ENCODE measurements around the gene CACUL1.
A peak's percentile ranks its signal among the peaks of the same experiment; 100 is the strongest.

Gene CACUL1

GRCh38 chr10:118763202-118763988, 8.6 kb upstream of the CACUL1 start:
- DNase-seq (ENCODE audit: low read depth, low spot score), result no peak
- Histone ChIP-seq H3K36me3 (ENCODE audit: insufficient read depth, low read length) (no peaks in the 10 kb centered on the region), H3K27ac (no peak overlapping the region), H3K9ac (ENCODE audit: insufficient read length) (no peak overlapping the region), H3K9me3 (ENCODE audit: low read depth, low read length) (no peaks in the 10 kb centered on the region), H3K4me3 (no peak overlapping the region)
- no peak for TF ChIP-seq FOXP2 (optimal IDR thresholded peaks at IDR 0.05; ENCODE audit: control extremely low read depth, extremely low read length, insufficient read depth)
- TF ChIP-seq POLR2AphosphoS5 (IDR thresholded peaks at IDR 0.05; ENCODE audit: borderline replicate concordance, low read depth, low read length), result no peak
- no peak for TF ChIP-seq EZH2 (IDR thresholded peaks at IDR 0.05)

DNA sequence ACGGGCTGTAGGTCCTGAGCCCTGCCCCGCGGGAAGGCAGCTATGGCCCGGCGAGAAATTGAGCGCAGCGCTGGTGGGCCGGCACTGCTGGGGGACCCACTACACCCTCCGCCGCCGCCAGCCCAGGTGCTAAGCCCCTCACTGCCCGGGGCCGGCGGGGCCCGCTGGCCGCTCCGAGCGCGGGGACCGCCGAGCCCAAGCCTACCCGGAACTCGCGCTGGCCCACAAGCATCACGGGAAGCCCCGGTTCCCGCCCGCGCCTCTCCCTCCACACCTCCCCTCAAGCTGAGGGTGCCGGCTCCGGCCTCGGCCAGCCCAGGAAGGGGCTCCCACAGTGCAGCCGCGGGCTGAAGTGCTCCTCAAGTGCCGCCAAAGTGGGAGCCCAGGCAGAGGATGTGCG, 5.5 kb upstream of the CACUL1 start:
- no peak for TF ChIP-seq EZH2 (IDR thresholded peaks at IDR 0.05)
- no peak for TF ChIP-seq POLR2AphosphoS5 (IDR thresholded peaks at IDR 0.05; ENCODE audit: borderline replicate concordance, low read depth, low read length)
- no peak for TF ChIP-seq FOXP2 (optimal IDR thresholded peaks at IDR 0.05; ENCODE audit: control extremely low read depth, extremely low read length, insufficient read depth)
- H3K9ac ChIP-seq (ENCODE audit: insufficient read length), result no peak overlapping the region
- no peak overlapping the region for H3K27ac ChIP-seq
- H3K9me3 ChIP-seq (ENCODE audit: low read depth, low read length), result no peaks in the 10 kb centered on the region
- no peak overlapping the region for H3K4me3 ChIP-seq
- no peak for DNase-seq (ENCODE audit: low read depth, low spot score)
- H3K36me3 ChIP-seq (ENCODE audit: insufficient read depth, low read length), result no peaks in the 10 kb centered on the region

GRCh38 chr10:118758449-118758848, 3.7 kb upstream of the CACUL1 start:
- DNase-seq (ENCODE audit: low read depth, low spot score), result no peak
- no peak overlapping the region for H3K27ac ChIP-seq
- no peak overlapping the region for H3K4me3 ChIP-seq
- no peaks in the 10 kb centered on the region for H3K9me3 ChIP-seq (ENCODE audit: low read depth, low read length)
- H3K36me3 ChIP-seq (ENCODE audit: insufficient read depth, low read length), result no peaks in the 10 kb centered on the region
- no peak overlapping the region for H3K9ac ChIP-seq (ENCODE audit: insufficient read length)
- TF ChIP-seq FOXP2 (optimal IDR thresholded peaks at IDR 0.05; ENCODE audit: control extremely low read depth, extremely low read length, insufficient read depth) (no peak), POLR2AphosphoS5 (IDR thresholded peaks at IDR 0.05; ENCODE audit: borderline replicate concordance, low read depth, low read length) (no peak), EZH2 (IDR thresholded peaks at IDR 0.05) (no peak)

DNA sequence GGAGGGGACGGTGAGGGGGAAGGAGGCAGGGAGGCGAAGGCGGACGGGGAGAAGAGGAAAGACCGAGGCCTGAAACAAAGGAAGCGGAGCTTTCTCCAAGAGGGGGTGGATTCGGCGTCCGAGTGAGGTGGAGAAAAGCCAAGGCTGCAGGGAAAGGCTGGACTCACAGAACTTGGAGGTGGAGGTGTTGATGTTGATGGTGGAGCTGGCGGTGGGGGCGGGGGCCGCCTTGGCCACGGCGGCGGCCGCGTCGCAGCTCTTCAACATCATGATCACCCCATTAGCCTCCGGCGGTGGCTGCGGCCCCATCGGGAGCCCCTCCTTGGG, 578 bp downstream of the CACUL1 start:
- TF ChIP-seq EZH2 (IDR thresholded peaks at IDR 0.05) (no peak), POLR2AphosphoS5 (IDR thresholded peaks at IDR 0.05; ENCODE audit: borderline replicate concordance, low read depth, low read length) (no peak), FOXP2 (optimal IDR thresholded peaks at IDR 0.05; ENCODE audit: control extremely low read depth, extremely low read length, insufficient read depth) (no peak)
- Histone ChIP-seq H3K4me3 (peak overlapping the region; percentile 83), H3K9ac (ENCODE audit: insufficient read length) (peak overlapping the region; percentile 80), H3K36me3 (ENCODE audit: insufficient read depth, low read length) (no peaks in the 10 kb centered on the region), H3K9me3 (ENCODE audit: low read depth, low read length) (no peaks in the 10 kb centered on the region), H3K27ac (no peak overlapping the region)
- DNase-seq (ENCODE audit: low read depth, low spot score), result no peak

DNA sequence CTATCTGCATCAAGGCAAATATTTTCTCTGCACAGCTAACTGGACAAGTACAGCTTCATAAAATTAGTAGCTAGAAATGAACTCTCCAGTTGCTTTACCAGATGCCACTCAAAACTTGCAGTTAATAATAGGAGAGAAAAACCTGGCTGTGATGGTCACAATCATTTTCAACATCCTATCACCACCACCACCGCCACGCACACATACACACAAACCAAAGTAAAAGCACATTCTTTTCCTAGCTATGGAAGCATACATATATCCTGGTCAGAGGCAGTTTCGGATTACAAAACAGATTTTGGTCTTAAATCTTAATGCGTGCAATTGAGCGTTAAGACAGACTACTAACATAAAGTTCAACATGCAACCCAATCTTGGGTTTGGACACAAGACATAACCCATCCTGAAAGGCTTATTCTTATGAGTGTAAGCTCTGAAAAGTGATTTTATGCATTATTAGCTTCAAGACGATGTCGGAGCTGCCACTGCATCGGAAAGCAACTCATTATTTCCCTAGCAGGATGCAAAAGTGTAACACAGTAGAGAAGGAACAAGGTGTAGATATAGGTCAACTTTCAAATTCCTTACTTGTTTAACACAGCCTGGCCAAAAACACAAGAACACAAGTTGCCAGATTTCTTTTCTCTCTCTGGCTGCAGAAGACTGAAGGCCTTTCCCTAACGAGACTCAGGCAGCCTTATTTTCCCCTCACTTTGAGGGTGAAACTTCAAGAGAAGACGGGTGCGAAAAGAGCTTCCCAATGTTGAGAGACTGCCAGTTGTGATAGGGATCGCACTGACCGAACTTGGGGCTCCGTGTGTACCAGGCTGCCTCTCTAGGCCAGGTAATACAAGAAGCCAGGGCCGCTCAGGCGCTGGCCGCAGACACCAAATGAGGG, 1.2 kb downstream of the CACUL1 start:
- Histone ChIP-seq H3K27ac (no peak overlapping the region), H3K36me3 (ENCODE audit: insufficient read depth, low read length) (no peaks in the 10 kb centered on the region), H3K4me3 (peak overlapping the region; percentile 83), H3K9ac (ENCODE audit: insufficient read length) (peak overlapping the region; percentile 80), H3K9me3 (ENCODE audit: low read depth, low read length) (no peaks in the 10 kb centered on the region)
- TF ChIP-seq FOXP2 (optimal IDR thresholded peaks at IDR 0.05; ENCODE audit: control extremely low read depth, extremely low read length, insufficient read depth), result no peak
- DNase-seq (ENCODE audit: low read depth, low spot score), result no peak

- no peak for TF ChIP-seq POLR2AphosphoS5 (IDR thresholded peaks at IDR 0.05; ENCODE audit: borderline replicate concordance, low read depth, low read length)
- TF ChIP-seq EZH2 (IDR thresholded peaks at IDR 0.05), result no peak
- no peak for TF ChIP-seq FOXP2 (optimal IDR thresholded peaks at IDR 0.05; ENCODE audit: control extremely low read depth, extremely low read length, insufficient read depth)
- peak overlapping the region; percentile 83 for H3K4me3 ChIP-seq
- no peak overlapping the region for H3K9ac ChIP-seq (ENCODE audit: insufficient read length)
Observed at GRCh38 chr10:118752409-118752808, 2.4 kb downstream of the CACUL1 start.

DNA sequence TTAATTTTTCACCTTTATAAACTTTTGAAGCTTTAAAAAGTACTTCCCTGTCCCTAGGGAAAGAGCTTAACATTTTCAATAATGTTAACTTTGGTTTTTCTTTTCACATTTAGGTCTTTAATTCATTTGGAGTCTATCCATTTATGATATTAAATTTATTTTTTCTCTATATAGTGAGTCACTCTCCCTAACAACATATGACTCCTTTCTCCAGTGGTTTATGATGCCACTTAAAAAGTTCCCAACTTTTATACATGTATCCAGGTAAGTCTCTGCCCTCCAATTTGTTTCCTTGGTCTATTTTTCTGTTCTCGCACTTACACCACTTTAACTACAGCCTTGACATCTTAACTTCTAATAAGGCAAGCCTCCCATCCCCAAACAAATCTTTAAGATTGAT, 3.5 kb downstream of the CACUL1 start:
- Histone ChIP-seq H3K9me3 (ENCODE audit: low read depth, low read length) (no peaks in the 10 kb centered on the region), H3K9ac (ENCODE audit: insufficient read length) (no peak overlapping the region), H3K36me3 (ENCODE audit: insufficient read depth, low read length) (no peaks in the 10 kb centered on the region; the same call in 1 of the 2 replicates), H3K4me3 (no peak overlapping the region), H3K27ac (no peak overlapping the region)
- no peak for DNase-seq (ENCODE audit: low read depth, low spot score)
- TF ChIP-seq FOXP2 (optimal IDR thresholded peaks at IDR 0.05; ENCODE audit: control extremely low read depth, extremely low read length, insufficient read depth) (no peak), POLR2AphosphoS5 (IDR thresholded peaks at IDR 0.05; ENCODE audit: borderline replicate concordance, low read depth, low read length) (no peak), EZH2 (IDR thresholded peaks at IDR 0.05) (no peak)

More at GRCh38 chr10:118752409-118752808, 2.4 kb downstream of the CACUL1 start:
- DNase-seq (ENCODE audit: low read depth, low spot score), result no peak
- Histone ChIP-seq H3K27ac (no peak overlapping the region), H3K36me3 (ENCODE audit: insufficient read depth, low read length) (no peaks in the 10 kb centered on the region; the same call in 1 of the 2 replicates), H3K9me3 (ENCODE audit: low read depth, low read length) (no peaks in the 10 kb centered on the region)

GRCh38 chr10:118748041-118748440, 6.7 kb downstream of the CACUL1 start:
- no peaks in the 10 kb centered on the region for H3K9me3 ChIP-seq (ENCODE audit: low read depth, low read length)
- no peak for TF ChIP-seq FOXP2 (optimal IDR thresholded peaks at IDR 0.05; ENCODE audit: control extremely low read depth, extremely low read length, insufficient read depth)

More at GRCh38 chr10:118748041-118748440, 6.7 kb downstream of the CACUL1 start:
- H3K36me3 ChIP-seq (ENCODE audit: insufficient read depth, low read length), result no peaks in the 10 kb centered on the region; the same call in 1 of the 2 replicates
- H3K27ac ChIP-seq, result no peak overlapping the region
- no peak overlapping the region for H3K4me3 ChIP-seq
- no peak for DNase-seq (ENCODE audit: low read depth, low spot score)
- H3K9ac ChIP-seq (ENCODE audit: insufficient read length), result no peak overlapping the region

Measured in SK-N-MC (cell line).